Stimulated activated CD8-positive, alpha-beta memory T cell treated with anti-CD3 and anti-CD28 coated beads, Interleukin-4, amount 100 ng/mL, for 48 hours (primary cell): ENCODE measurements around the gene PDE8B.

Experiments
- DNase-seq: peaks from one replicate; pipeline ENCODE4 v3.0.0-alpha.2; 2020

The PDE8B gene

DNA sequence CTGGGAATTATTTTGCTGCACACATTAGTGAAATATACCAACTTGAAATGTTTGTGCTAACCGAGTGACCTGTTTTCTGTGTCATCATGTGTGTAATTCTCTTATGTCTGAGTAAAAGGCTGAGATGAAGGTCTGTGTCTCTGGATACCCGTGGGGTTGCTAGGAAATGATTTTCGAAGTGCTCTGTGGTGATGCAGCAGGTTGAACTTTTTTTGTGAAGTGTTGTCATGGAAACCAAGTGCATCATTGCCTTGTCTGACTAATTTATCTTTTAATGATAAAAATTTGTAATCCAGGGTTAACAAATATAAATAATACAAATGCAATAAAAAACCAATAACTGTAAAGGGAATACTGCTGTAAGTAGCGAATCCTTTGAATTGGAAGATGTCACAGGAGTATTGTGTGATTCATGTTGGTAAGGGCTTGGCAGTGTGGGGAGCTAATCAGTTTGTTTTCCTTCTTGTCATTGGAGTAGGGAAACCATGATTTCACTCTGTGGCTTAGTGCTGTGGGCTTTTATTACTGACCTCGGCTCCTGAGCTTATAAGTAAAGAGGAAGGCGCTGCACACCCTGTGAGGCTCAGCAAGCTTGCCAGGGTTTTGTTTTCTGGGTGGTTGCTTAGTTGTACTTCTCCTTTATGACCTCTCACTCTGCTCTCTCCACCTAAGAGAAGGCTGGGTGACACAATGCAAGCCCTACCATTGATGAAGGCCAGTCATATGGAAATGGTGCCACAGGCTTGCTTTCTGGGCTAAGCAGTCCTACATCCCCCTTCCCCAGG is 22.3 kb downstream of the PDE8B start:
- DNase-seq = no peak

DNA sequence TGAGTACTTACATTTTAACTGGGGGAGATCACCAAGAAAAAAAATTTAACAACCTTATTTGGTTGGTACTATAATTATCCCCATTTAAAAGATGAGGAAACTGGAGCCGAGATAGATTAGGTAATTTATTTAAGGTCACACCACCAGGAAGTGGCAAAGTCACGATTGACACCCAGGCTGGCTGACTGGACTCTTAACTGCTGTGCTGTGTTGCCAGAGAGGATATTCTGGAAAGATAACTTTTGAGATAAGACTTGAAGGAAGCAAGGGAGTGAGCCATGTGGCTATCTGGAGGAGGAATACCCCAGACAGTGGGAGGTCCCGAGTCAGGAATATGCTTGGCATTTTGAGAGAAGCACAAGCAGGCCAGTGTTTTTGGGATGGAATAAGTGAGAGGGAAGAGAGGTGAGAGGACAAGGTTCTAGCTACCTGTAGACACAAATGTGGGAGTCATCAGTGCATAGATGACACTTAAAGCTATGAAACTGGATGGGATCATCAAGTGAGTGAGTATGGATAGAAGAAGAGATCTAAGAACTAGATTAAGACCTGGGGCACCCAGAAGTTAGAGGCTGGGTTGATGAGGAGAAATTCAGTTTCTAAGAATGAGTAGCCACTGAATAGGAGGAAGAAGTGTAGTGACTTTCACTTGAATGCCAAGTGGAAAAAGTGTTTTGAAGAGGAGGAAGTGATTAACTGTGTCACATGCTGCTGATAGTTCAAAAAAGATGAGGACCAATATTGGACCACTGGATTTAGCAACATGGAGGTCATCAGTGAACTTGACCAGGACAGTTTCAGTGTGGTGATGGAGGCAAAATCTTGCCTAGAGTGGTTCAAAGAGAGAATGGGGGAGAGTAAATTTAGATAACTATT is 25.6 kb downstream of the PDE8B start:
- no peak for DNase-seq

DNA sequence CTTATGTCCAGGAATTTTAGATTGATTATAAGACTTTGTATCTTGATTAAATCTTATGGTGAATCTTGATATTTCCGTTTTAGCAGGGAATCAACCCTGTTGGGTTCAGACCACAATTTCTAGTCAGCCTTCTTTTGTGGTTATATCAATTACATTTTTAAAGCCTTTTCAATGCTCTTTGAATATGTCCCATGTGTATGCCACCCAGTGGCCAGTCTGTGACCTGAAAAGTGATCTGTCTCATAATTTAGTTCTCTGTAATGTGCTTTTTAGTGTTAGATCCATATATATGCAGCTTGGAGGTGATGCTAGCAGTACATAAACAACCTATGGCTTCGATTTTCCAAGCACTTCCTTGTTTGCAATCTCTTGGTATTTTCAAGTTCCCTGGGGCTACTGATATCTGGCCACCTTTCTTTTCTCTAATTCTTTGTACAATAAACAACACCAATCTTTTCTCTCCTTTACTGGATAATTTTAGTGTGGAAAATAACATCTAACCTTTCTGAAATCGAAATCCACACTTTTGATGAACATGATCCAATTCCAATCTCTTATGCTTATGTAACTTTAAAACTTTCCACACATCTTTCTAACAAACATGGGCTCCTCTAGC is 28.8 kb downstream of the PDE8B start:
- no peak for DNase-seq

DNA sequence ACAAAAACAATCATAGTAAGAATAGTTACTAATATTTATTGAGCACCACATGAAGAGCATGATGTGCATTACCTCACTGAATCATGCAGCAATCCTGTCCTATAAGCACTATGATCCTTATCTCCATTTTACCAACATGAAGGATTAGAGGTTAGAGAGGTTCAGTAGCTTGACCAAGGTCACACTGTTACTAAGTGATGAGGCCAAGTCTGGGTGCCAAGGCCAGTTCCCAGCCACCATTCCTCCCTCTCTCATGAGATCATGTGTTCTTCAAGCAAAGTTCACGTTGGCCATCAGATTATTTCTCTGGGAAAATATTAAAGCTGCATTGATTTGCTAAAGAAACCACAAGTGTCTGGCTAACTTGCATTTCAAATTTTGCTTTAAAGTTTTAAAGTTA is 31.0 kb downstream of the PDE8B start:
- no peak for DNase-seq

DNA sequence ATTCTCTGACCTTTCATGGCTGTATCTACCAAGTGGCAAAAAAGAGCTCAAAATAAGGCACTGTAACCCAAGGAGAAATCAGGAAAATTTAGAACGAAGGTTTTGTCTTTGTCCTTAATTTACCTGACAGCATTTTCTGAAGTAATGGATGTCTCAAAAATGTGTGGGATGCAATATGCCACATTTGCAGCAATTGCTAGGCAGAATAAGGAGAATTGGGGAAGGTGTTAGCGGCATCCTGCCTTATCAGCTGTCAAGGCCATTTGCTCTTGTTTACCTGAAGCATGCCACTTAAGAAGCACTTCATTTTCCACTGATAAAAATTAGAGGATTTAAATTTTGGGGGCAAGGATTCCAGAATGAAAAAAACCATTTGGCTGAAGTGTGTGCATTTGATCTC is 39.0 kb downstream of the PDE8B start:
- no peak for DNase-seq

DNA sequence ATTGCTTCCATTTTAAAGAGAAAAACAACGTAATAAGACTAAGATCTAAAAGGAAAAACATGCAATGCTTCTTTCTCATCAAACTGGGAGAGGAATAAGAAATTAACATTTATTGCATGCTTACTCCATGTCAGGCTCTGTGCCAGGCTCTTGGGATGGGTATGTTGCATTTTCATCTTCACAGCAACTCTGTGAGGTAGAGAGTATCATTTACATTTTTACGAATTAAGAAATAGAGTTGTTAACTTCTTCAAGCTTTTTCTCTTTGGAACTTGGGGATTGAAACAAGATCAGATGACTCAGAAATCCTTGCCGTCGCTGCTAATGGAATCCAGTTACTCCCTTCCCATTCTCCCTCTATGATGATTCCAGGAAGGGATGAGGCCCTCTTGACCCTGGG is 39.5 kb downstream of the PDE8B start:
- no peak for DNase-seq

DNA sequence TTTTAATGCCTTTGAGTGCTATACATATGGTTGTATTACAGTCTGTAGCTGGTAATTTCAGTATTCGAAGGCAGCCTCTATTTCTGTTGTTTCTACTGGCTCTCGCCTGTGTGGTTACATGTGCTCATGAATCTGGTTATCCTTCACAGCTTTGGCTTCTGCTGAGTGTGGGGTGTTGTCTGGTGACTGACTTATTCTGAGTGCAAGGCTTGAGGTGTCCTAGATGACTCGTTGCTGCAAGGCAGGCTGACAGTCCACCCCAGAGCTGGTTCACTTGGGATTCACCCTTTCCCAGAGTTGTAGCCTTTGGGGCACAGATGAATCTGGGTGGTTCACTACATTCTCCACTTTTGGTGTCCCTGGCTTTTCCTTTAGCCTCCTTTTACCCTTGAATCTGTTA is 41.4 kb downstream of the PDE8B start:
- no peak for DNase-seq

DNA sequence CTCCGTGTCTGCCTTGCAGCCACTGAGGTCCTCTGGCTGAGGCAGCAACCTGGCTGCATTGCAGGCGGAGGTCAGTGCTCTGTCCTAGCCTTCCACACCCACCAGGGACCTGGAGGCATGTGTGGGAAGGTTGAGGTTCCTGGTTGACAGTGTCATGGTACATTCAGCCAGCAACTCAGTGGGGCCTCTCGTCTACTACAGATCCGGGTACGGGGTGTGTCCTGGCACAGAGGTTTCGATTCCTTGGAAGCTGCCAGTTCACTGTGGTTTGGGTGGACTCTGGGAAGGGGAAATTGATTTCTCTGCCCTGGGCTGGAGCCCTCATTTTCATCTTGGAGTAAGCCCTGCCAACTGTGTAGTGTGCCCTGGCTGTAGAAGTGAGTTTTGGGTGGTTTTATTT is 45.1 kb downstream of the PDE8B start:
- no peak for DNase-seq

DNA sequence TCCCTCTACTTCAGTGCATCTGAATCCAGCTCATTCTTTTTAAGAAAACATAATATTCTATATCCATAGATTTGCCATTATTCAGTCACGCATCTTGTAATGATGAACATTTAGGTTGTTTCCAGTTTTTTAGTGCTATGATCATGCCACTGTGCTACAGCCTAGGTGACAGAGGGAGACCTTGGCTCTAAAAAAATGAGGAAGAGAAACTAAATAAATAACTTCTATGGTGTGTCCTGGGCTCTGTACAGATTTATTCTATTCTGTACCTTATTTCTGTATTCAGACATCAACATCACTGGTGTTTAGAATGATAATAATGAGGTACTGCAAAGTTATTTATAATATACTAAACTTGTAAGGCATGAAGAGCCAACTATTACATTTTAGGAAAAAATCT is 45.9 kb downstream of the PDE8B start:
- no peak for DNase-seq

DNA sequence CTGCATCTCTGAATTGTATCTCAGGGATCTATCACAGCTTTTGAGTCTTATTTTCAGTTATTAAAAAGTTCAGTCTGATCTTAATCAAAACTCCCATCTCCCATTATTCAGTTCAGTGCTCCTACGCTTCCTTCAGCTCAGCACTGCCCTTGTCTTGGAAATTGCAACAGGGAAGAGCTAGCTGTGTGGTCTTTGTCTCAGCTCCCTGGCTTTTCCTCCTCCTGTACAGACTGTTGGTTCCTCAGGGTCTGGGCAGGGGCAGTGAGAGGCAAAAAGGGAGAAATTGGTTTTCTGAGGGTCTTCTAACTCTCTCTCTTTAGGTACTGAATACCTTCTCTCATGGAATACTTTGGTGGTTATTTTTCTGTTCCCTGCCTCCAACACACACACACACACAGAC is 48.2 kb downstream of the PDE8B start:
- no peak for DNase-seq

DNA sequence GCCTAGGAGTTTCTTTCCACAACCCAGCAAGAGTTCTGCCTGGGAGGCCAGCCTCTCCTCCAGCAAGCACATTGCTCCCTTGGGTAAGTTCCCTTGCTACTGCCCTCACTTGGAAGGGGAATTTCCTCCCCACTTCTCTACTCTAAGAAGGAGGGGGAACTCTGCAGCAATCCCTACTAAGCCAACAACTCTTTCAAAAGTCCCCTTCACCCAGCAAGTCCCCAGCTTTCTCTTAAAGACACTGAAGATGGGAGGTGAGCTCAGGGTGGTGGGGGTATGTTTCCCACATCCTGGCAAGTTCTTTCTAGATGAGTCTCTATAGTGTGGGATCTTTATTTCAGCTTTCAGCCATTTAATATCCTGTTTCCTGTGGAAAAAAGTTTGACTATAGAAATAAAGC is 49.0 kb downstream of the PDE8B start:
- no peak for DNase-seq

DNA sequence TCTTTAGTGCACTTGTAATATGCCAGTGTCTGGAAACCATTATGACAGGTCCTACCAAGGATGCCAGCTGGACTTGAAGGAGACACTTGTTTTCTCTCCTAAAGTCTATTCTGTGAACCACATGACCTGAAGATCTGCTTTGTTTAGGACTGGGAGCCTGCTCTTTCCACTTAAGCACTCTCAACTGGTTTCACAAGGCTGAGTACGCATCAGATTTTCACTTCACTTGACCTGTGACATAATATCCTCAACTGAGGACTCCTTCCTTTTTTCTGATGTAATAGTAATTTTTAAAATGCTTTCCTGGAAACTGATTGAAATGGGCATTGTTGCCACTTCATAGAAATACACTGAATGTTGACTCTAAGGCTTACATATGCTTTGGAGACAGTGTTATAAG is 52.2 kb downstream of the PDE8B start:
- no peak for DNase-seq

DNA sequence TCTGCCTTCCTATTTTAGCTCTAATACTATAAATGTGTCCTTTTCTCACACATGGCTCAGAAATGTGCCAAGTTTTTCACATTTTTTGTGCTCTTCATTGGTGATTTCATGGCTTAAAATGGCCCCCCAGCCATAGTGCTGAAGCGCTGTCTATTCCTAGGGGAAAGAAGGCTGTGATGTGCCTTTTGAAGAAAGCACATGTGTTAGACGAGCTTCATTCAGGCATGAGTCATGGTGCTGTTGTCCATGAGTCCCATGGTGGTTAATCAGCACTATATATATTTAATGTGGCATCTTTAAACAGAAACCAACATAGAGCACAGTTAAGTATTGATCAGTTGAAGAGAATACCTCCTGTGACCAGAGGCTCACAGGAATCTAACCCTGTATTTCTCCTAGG is 55.8 kb downstream of the PDE8B start:
- no peak for DNase-seq

DNA sequence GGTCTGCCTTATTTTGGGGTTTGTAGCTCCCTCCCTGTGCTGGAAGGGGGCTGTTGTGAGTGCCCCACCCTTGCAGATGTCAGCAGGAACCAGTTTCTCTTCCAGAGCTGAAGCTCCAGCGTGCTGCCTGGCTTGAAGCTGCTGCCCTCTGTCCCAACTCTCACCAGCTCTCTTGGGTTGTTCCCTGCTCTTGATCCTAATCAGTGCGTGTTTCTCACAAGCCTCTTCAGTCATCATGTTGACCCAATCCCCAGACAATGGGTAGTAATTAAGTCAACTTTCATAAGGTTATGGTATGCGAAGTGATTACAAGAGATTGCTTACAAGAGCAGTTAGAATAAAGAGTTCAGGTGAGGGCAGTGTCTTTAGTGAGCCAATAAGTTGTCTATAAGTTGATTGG is 57.0 kb downstream of the PDE8B start:
- DNase-seq = no peak

DNA sequence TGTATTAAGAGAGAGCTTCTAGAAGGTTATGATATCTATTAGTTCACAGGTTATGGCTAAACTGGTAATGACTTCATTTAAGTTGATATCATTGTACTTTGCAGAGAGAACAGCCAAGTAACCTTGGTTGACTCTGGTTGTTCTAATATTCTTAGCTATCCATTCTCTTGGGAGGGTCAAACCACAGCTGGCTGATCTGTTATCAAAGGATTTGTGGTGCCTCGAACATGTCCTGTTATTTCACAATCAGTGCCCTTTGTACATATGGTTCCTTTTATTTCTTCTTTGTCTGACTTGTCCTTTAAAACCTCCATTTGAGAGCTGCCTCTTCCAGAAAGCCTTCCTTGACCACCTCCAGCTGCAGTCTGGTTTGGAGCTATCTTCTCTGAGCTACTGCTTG is 61.7 kb downstream of the PDE8B start:
- no peak for DNase-seq

DNA sequence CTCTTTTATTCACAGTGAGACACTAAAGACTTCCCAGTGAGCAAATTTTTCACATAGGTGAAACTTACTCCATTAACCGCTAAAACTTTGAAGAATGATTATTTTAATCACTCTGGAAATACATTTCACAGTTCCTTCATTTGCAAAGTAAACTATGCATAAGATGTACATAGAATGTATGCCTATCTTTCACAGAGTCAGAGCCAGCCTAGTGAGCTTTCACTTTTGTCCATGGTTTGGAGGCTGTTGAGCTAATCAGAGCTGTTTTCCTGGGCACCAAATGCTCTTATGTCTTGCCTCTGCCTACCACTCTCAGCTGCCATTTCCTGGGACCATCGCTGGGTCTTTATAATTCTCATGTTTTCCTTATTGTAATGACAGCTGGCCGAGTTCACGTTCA is 67.3 kb downstream of the PDE8B start:
- DNase-seq = no peak

DNA sequence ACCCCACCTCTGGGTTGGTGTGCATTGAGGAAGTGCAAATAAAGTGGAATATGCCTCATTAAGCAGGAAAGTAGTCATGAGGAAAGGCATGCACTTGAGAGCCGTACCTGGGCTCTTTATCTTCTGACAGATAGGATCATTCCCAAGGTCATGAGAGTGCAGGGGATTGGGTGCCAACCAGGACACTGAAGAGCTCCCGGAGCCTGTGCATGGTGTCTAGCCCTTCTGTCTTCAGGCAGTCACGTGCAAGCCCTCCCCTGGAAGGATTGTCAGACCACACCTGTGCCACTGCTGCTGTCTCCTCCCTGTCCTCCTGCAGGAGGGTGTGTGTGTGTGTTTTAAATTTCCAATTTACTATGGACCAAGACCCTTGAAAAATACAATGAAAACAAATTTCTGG is 69.6 kb downstream of the PDE8B start:
- DNase-seq = no peak

DNA sequence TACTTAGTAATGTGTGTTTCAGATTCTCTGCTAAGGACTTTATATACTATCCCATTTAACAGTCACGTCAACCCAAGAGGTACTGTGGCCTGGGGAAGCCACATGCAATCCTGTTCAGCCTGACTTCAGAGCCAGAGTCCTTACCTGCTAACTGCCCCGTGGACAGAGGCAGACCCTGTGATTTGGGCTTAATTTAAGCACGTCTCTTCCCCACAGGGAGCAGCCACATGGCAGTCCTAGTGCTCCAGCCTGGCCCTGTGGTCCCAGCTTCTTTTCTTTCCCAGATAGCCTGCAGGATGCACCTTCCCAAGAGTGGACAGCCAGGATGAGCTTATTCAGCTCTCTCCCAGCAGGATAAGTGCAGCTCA is 71.5 kb downstream of the PDE8B start:
- DNase-seq = no peak

DNA sequence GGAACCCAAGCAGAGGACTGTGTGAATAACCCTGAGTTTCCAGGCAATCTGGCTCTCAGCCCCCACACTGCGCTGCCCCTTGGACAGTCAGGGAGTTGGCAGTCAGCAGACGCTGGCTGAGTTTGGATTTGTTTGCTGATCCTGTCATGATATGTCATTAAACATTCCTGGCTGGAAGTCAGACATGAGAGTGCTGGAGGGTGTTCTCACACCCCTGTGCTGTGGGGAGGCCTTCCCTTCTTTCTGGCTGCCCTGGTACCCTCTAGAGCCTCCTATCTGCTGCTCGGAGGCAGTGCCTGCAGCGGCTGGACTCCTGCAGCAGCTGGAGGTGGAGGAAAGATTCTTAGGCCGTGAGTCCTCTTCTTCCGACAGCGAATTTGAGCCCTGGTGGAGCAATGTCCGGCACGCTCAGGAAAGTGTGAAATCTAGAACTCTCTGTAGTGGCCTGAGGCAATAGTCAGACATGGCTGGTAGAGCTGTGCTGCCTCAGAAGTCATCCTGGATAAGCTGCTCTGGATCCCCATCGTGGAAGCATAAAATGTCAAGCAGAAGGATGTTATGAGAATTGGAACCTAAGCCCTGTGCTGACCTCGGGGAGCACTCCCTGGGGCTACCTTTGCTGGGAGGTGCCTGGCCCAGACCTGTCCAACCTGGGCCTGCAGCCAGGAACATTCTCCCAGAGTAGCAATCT is 72.0 kb downstream of the PDE8B start:
- no peak for DNase-seq

DNA sequence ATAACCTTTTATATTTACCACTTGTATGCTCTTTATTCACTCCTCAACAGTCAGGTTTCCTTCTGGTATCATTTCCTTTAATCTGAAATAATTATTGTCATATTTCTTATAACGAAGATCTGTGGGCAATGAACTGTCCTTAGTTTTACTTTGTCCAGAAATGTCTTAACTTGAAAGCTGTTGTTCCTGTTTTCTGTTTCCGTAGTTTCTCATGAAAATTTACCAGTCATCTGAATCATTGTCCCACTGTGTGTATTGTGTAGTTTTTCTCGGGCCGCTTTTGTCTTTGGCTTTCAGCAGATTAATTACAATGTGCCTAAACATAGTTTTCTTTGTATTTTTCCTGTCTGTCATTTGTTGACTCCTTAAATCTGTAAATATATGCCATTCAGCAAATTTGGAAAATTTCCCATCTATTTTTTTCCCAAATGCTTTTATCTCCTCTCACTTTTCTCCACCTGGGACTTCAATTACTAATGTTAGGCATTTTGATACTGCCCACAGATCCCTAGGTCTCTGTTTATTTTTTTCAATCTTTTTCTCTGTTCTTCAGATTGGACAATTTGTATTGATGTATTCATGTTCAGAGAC is 74.9 kb downstream of the PDE8B start:
- DNase-seq = no peak

DNA sequence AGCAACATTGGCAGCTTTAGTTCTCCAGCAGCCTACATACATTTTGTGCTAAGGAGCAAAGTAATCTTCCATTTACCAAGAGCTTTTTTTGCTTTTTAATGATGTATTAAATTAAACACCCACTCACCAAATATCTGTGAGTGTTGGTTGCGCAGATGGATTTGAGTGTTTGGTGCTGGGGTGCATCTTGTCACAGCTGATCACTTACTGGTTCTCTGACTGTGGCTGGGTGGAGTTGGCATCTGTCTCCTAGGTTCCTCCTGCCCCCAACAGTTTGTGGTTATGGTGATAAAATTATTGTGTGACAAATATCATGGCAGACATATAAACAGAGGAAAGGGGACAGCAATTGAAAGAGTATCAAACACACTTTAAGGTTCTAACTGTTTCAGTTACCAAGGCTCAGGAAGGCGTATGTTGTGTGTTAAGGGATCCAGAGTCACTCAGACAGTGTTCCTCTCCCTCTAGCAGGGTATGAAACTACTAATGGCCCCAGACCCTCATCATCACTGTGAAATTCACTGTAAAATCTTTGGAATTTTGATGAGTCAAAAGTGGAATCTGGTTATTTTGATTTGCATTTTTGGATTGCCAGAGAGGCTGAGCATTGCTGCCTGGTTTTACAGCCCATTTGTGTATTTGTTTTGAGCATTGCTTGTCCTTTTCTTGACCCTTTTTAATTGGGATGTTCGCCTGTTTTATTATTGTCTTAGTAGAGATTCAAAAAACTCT is 81.7 kb downstream of the PDE8B start:
- DNase-seq = no peak

DNA sequence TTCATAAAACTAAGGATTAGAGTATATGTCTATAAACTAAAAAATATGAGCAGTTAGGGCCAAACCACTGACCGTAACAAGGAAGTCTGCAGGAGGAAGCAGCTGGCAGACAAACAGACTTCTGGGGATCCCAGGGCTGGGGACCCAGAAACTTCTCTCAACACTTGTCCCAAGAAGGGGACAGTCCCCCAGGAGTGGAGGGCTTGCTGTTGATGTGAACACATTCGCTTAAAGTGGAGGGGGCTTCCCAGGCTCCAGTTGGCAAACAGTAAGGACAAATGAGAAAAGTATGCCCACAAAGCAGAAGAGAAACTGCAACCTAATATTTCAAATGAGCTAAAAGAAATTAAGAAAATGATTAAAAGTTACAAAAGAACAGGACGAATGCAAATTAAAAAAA is 83.7 kb downstream of the PDE8B start:
- no peak for DNase-seq
